PC-3 (cell line): ENCODE measurements around the gene MYO5B. TPM values are rescaled to one million over a fixed set of nuclear protein-coding genes. Genes with fewer than 3 reads are reported as not detected.

Experiments
- ATAC-seq: fragments of 200-7000 bp; cut with Tn5 transposase; 2 replicates; pipeline ENCODE4 v1.9.1; 2020; ENCODE audit warnings: mild to moderate bottlenecking, moderate library complexity
- BruUV-seq: library from RNA; stranded (reverse); fragments of 400-500 nt; replicated peaks from 2 replicates; lab custom pipeline; 2021; lab: Mats Ljungman, UMichigan
- CTCF ChIA-PET: fragments of 300-600 bp; sonication (Branson Sonifier 250); formaldehyde crosslinking; loops from one replicate; lab custom pipeline; 2022; ENCODE audit warnings: antibody characterized with exemption; lab: Charles Lee
- POLR2A ChIA-PET: fragments of 300-600 bp; sonication (Branson Sonifier 250); formaldehyde crosslinking; loops from one replicate; lab custom pipeline; 2022; ENCODE audit warnings: antibody characterized with exemption; ENCODE audit not compliant: unreplicated experiment; lab: Charles Lee
- DNase-seq: peaks from one replicate; pipeline ENCODE4 v3.0.0-alpha.2; 2015
- H2AFZ ChIP-seq: fragments of 300-600 bp; sonication (generic); 2 replicates; pipeline ENCODE4 v1.6.0; 2016; ENCODE audit warnings: antibody characterized with exemption, low read length
- H3F3A ChIP-seq: fragments of 300-600 bp; sonication (generic); one replicate; pipeline ENCODE4 v1.6.0; 2017; ENCODE audit warnings: antibody characterized with exemption, low read length, control low read depth, mild to moderate bottlenecking; ENCODE audit not compliant: unreplicated experiment
- H3K27ac ChIP-seq: fragments of 300-600 bp; sonication (generic); 2 replicates; pipeline ENCODE4 v1.5.1; 2016; ENCODE audit warnings: mild to moderate bottlenecking, low read length
- H3K27me3 ChIP-seq: fragments of 300-600 bp; sonication (generic); 2 replicates; pipeline ENCODE4 v1.6.1; 2016; ENCODE audit warnings: low read length, mixed read lengths
- H3K36me3 ChIP-seq: fragments of 300-600 bp; sonication (generic); 2 replicates; pipeline ENCODE4 v1.6.1; 2016; ENCODE audit warnings: low read depth, mixed run types, low read length, mixed read lengths
- H3K4me1 ChIP-seq: fragments of 300-600 bp; sonication (generic); 2 replicates; pipeline ENCODE4 v1.5.1; 2016; ENCODE audit warnings: low read length; ENCODE audit not compliant: insufficient read depth
- H3K4me2 ChIP-seq: fragments of 300-600 bp; sonication (generic); 2 replicates; pipeline ENCODE4 v1.6.0; 2016; ENCODE audit warnings: low read length
- H3K4me3 ChIP-seq: fragments of 300-600 bp; sonication (generic); 2 replicates; pipeline ENCODE4 v1.5.1; 2016; ENCODE audit warnings: mild to moderate bottlenecking, low read length, mixed read lengths
- H3K79me2 ChIP-seq: fragments of 300-600 bp; sonication (generic); 2 replicates; pipeline ENCODE4 v1.6.1; 2017; ENCODE audit warnings: low read length, mixed read lengths
- H3K9ac ChIP-seq: fragments of 300-600 bp; sonication (generic); 2 replicates; pipeline ENCODE4 v1.6.0; 2016; ENCODE audit warnings: mild to moderate bottlenecking, low read length
- H3K9me2 ChIP-seq: fragments of 300-600 bp; sonication (generic); replicated peaks from 2 replicates; pipeline ENCODE4 v1.6.1; 2016; ENCODE audit warnings: mixed run types, low read length, mixed read lengths
- H3K9me3 ChIP-seq: fragments of 300-600 bp; sonication (generic); 2 replicates; pipeline ENCODE4 v1.6.1; 2016; ENCODE audit warnings: low read length, mixed read lengths
- H4K20me1 ChIP-seq: fragments of 300-600 bp; sonication (generic); 2 replicates; pipeline ENCODE4 v1.6.1; 2016; ENCODE audit warnings: low read length, mixed read lengths
- EZH2 ChIP-seq: fragments of 300-600 bp; sonication (generic); IDR thresholded peaks from one replicate; pipeline ENCODE4 v1.6.1; 2017; ENCODE audit warnings: antibody characterized with exemption, mild to moderate bottlenecking, low read length; ENCODE audit not compliant: unreplicated experiment
- EZH2phosphoT487 ChIP-seq: fragments of 300-600 bp; sonication (generic); IDR thresholded peaks from 2 replicates; pipeline ENCODE4 v1.6.1; 2018; ENCODE audit warnings: mild to moderate bottlenecking, antibody characterized with exemption, low read length, borderline replicate concordance
- intact Hi-C: fragments of 100-400 bp; cut with micrococcal nuclease; formaldehyde crosslinking; loops from 2 replicates; pipeline ENCODE4 v1.9.0; 2023
- total RNA-seq: library from RNA; depleted of rRNA; stranded (reverse); fragments of >200 nt; gene quantifications from 2 replicates; pipeline ENCODE4 v1.2.3, GENCODE V29; 2014
- TF ChIP-seq, protein P1 (sequence below): fragments of 300-600 bp; sonication (generic); conservative IDR thresholded peaks from 2 replicates; pipeline ENCODE4 v1.5.1; 2017; ENCODE audit warnings: antibody characterized with exemption, low read depth, mild to moderate bottlenecking, low read length

MYO5B gene
- total RNA-seq, 1 experiment from 2014 or later: 10.7 TPM

DNA sequence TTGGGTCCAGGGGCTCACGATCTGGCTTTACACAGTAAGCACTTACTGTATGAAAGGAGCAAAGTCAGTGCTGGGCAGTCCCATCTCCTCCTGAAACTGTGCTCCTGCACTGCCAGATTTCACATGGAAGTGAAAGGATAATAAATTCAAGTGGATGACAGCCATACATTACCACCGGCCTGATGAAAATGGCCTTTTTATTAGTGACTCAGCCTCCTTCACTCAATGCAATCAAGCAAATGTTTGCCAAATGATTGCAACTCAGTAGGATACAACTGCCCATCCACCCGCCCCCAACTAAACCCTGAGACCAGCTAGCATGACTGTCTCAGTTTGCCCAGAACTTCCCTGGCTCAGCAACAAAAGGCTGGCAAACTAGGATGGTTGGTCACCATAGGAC lies 77.1 kb downstream of the MYO5B start:
- Histone ChIP-seq H3K4me3 (no peak overlapping the region), H3K9ac (no peak overlapping the region), H3K9me3 (no peaks in the 10 kb centered on the region), H3K27me3 (no peaks in the 10 kb centered on the region), H3K36me3 (no peaks in the 10 kb centered on the region), H3F3A (no peaks in the 10 kb centered on the region), H2AFZ (no peak overlapping the region), H3K4me1 (peaks cover 5% of the 10 kb centered on the region), H3K79me2 (no peaks in the 10 kb centered on the region), H3K27ac (peak overlapping the region; percentile 45; the same call in 1 of the 2 replicates), H4K20me1 (no peaks in the 10 kb centered on the region), H3K4me2 (no peak overlapping the region), H3K9me2 (no peaks in the 10 kb centered on the region)
- intact Hi-C loops: loop anchor here (5.0 kb wide), 1 partner anchor 39 kb away; no protein-coding TSS in a partner anchor
- POLR2A ChIA-PET: no interaction called here
- DNase-seq (peak; percentile 49), ATAC-seq (peak; percentile 55)
- no TSS peak for BruUV-seq
- no peak for TF ChIP-seq EZH2
- CTCF ChIA-PET: no interaction called here

DNA sequence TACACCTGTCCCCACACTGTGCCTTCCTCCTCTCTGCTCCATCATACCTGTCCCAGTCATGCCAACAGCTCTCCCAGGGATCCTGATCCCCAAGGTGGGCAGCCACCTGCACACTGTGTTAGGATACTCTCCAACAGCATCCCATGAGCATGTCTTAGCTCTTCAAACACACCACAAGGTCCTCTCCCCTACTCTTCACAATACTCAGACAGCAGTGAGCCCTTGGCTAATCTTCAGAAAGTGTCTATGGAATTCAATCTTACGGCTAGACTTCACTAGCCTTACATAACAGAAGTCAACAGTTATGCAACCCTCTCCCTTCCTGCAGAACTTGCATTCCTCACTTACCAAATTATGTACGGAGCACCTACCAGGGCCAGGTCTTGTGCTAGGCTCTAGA lies 79.9 kb downstream of the MYO5B start:
- BruUV-seq: no TSS peak
- no peak for TF ChIP-seq EZH2
- no peak for TF ChIP-seq EZH2phosphoT487
- TF ChIP-seq, protein P1, sequence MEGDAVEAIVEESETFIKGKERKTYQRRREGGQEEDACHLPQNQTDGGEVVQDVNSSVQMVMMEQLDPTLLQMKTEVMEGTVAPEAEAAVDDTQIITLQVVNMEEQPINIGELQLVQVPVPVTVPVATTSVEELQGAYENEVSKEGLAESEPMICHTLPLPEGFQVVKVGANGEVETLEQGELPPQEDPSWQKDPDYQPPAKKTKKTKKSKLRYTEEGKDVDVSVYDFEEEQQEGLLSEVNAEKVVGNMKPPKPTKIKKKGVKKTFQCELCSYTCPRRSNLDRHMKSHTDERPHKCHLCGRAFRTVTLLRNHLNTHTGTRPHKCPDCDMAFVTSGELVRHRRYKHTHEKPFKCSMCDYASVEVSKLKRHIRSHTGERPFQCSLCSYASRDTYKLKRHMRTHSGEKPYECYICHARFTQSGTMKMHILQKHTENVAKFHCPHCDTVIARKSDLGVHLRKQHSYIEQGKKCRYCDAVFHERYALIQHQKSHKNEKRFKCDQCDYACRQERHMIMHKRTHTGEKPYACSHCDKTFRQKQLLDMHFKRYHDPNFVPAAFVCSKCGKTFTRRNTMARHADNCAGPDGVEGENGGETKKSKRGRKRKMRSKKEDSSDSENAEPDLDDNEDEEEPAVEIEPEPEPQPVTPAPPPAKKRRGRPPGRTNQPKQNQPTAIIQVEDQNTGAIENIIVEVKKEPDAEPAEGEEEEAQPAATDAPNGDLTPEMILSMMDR: no peak
- ATAC-seq (no peak), DNase-seq (no peak)
- Histone ChIP-seq H3K4me1 (peaks cover 5% of the 10 kb centered on the region), H3K9me2 (no peaks in the 10 kb centered on the region), H3K4me3 (no peak overlapping the region), H3K9me3 (no peaks in the 10 kb centered on the region), H3F3A (no peaks in the 10 kb centered on the region), H4K20me1 (no peaks in the 10 kb centered on the region), H3K9ac (no peak overlapping the region), H3K27ac (no peak overlapping the region), H3K4me2 (no peak overlapping the region), H2AFZ (no peak overlapping the region), H3K79me2 (no peaks in the 10 kb centered on the region), H3K36me3 (no peaks in the 10 kb centered on the region), H3K27me3 (no peaks in the 10 kb centered on the region)
- POLR2A ChIA-PET: no interaction called here
- CTCF ChIA-PET: no interaction called here
- intact Hi-C loops: loop anchor here (5.0 kb wide), 1 partner anchor 42 kb away; no protein-coding TSS in a partner anchor

DNA sequence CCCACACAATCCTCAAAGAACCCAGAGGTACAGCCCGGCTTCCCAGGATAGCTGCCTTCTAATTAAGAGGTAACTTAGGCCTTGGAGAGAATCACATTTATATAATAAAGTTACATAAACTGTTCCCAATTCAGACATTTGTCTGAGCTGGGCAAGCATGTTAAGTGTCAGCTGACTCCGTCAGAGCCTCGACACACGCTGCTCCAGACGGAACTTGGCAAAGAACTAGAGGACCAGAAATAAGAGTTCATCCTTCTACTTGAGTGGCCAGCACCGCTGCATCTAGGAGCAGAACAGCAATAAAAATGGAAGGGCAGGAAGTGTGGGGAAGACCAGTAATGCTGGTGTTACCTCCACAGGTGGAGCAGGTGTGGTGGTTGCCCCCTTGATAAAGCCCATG lies 80.5 kb downstream of the MYO5B start:
- no peaks in the 10 kb centered on the region for H3F3A ChIP-seq
- no peaks in the 10 kb centered on the region for H3K79me2 ChIP-seq
- intact Hi-C loops: no loop called here
- no TSS peak for BruUV-seq
- H3K27me3 ChIP-seq: no peaks in the 10 kb centered on the region
- H3K4me1 ChIP-seq: peaks cover 5% of the 10 kb centered on the region
- no peaks in the 10 kb centered on the region for H3K36me3 ChIP-seq
- H3K27ac ChIP-seq: no peak overlapping the region
- H4K20me1 ChIP-seq: no peaks in the 10 kb centered on the region
- H3K4me3 ChIP-seq: no peak overlapping the region
- ATAC-seq (no peak), DNase-seq (no peak)
- no peak overlapping the region for H3K4me2 ChIP-seq
- no peak overlapping the region for H3K9ac ChIP-seq
- POLR2A ChIA-PET: no interaction called here
- H3K9me2 ChIP-seq: no peaks in the 10 kb centered on the region
- no peak for TF ChIP-seq EZH2
- TF ChIP-seq, protein P1: no peak
- TF ChIP-seq EZH2phosphoT487: no peak
- CTCF ChIA-PET: no interaction called here
- H2AFZ ChIP-seq: no peak overlapping the region
- H3K9me3 ChIP-seq: no peaks in the 10 kb centered on the region
